GM21786 (cell line): ENCODE measurements around the gene MAGI3.
"Not testable (repeated sequence)": the region's sequence is repeated elsewhere in the genome, so short reads cannot be mapped to it uniquely, and the experiment has no call there.

ENCODE experiments used
- ATAC-seq: cut with Tn5 transposase; IDR thresholded peaks from one replicate; pipeline ENCODE4 v1.9.1; 2021; ENCODE audit not compliant: unreplicated experiment

Gene MAGI3

DNA sequence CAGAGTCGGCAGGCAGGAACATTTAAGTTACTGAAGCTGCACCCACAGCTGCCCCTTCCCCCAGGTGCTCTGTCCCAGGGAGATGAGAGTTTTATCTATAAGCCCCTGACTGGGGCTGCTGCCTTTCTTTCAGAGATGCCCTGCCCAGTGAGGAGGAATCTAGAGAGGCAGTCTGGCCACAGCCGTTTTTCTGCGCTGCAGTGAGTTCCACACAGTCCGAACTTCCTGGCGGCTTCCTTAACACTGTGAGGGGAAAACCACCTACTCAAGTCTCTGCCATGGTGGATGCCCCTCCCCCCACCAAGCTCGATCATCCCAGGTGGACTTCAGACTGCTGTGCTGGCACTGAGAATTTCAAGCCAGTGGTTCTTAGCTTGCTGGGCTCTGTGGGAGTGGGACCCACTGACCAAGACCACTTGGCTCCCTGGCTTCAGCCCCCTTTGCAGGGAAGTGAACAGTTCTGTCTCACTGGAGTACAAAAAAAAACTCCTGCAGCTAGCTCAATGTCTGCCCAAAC is 185.5 kb downstream of the MAGI3 start:
- ATAC-seq = not testable (repeated sequence)

DNA sequence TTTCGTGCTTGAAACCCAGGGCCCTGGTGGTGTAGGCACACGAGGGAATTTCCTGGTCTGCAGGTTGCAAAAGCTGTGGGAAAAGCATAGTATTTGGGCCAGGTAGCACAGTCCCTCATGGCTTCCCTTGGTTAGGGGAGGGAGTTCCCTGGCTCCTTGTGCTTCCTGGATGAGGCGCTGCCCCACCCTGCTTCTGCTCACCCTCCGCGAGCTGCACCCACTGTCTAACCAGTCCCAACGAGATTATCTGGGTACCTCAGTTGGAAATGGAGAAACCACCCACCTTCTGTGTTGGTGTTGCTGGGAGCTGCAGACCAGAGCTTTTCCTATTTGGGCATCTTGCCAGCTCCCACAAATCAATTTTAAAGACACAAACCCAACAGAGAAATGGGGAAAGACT is 186.0 kb downstream of the MAGI3 start:
- no peak for ATAC-seq

- ATAC-seq = no peak
Measured at GRCh38 chr1:113579256-113580018, 189.1 kb downstream of the MAGI3 start.

DNA sequence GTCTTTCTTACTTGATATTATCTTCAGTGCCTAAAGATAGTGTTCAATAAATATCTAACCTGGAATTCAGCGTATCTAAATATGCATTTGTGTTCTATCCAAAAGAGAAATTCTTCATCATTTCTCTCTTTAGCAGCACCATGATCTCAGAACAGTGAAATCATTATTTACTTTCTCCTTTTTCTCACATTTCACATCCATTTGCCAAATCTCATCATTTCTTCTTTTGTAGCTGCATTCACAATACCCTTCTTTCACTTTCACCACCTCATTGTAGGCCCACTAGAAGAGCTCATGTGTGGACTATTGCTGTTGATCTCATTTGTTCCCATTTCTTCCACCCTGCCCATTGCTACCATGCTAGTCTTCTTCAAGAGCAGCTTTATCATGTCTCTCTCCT is 191.0 kb downstream of the MAGI3 start:
- ATAC-seq = no peak

- no peak for ATAC-seq
Measured at GRCh38 chr1:113582084-113582483, 191.8 kb downstream of the MAGI3 start.

DNA sequence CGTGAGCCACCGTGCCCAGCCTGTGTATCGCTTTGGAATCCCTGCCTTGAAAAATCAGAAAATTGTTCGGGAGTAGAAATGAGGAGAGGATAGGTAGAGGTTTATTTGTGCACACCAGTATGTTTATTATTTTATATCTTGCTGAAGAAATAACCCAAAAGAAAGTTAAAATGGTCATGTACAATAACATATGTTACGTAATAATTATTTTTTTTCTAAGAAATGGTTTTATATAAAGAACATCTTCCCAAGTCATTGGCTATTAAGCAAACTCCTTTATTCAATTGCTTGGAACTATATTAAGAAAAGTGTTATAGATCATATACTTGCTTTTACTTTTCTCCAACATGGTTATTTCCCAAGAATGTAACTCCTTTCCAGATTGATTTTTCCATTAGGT is 197.2 kb downstream of the MAGI3 start:
- no peak for ATAC-seq

DNA sequence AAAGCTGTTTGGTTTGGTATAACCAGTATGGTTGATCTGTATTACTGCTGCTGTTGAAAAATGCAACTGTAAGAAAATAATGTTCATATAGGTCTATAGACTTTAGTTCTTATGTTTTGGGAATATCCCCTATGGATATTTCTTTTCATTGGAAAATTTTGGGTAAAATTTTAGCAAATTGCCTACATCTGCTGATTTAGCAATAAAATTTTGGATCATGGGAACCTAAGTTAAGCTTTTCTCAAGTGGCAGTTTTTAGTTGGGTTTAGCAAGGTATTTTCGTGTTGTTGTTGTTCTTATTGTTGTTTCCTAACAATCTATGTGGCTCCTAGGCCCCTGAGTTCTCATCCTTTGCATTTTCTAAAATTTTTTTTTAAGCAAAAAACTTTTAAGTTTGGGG is 201.9 kb downstream of the MAGI3 start:
- no peak for ATAC-seq

- no peak for ATAC-seq
Measured at GRCh38 chr1:113593550-113594297, 203.4 kb downstream of the MAGI3 start.

DNA sequence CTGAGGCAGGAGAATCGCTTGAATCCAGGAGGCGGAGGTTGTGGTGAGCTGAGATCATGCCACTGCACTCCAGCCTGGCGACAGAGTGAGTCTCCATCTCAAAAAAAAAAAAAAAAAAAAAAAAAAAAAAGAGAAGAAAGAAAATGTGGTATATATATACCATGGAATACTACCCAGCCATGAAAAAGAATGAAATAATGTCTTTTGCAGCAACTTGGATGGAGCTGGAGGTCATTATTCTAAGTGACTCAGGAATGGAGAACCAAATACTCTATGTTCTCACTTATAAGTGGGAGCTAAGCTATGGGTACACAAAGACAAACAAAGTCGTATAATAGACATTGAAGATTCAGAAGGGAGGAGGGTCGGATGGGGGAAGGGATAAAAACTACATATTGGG is 214.2 kb downstream of the MAGI3 start:
- ATAC-seq = not testable (repeated sequence)

GRCh38 chr1:113605146-113605545 is 214.8 kb downstream of the MAGI3 start:
- no peak for ATAC-seq

DNA sequence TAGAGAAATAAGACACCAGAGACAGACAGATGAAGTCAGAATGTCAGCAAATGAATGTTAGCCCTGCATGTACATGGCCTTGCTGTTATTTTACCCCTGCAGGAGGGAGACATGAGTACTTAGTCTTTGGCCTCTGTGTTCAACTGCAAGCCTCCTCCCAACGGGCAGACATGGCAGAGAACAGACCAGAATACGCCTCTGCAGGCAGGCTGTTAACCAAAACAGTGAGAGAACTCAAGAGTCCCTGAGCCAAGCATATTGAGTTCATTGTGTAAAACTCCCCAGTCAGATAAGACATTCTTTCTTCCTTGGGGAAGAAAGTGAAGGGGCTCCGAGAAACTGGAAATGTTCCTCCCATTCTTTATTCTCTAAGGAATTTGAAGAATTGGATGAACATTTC is 218.1 kb downstream of the MAGI3 start:
- no peak for ATAC-seq

- no peak for ATAC-seq
Measured at GRCh38 chr1:113610372-113610771, 220.1 kb downstream of the MAGI3 start.

GRCh38 chr1:113615425-113615824 is 225.1 kb downstream of the MAGI3 start:
- no peak for ATAC-seq

DNA sequence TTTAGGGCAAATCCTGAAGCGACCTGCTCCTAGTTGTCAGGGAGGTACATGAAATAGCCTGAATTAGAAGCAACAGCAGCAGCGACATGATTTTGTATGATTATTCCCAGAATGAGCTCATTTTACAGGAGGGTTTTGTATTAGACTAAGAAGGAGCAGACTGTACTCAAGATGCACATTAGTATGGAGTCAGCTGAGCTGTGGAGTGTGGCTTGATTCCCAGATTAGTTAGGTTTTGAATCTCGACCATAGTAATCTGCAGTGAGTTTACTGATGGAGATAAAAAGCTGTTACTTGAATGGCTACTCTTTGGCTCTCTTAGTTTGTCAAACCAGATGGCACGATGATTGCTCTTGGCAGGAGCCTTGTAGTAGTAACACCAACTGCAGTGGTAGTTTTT is 225.8 kb downstream of the MAGI3 start:
- no peak for ATAC-seq

DNA sequence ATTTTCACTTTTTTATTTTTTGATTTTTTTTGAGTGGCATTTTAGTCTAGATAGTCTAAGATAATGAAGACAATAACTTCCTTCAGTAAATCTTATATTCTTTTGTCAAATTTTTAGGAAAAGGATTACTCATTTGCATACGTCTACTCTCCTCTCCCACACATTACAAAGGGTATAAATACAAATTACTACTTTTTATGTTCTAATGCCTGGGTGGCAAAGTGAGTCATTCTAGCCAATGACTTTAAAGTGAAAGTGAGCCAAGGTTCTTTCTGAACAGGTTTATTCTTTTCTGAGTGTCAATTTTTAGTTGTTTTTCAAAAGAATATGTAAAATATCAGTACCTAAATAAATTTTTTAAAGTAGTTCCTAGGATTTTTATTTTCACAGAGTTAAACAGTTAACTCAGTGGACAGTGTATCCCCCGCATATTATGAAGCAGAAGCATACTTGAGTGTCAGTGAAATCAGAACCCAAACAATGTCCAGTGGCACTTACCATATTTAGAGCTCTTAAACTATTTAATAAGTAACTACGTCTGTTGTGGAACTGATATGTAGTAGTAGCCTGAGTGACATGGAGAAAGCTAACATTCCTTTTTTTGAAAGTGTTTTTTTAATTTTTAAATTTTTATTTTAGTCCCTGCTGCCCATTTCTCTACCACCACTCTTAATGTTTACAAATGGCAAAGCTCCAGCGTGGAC is 227.3 kb downstream of the MAGI3 start:
- no peak for ATAC-seq

DNA sequence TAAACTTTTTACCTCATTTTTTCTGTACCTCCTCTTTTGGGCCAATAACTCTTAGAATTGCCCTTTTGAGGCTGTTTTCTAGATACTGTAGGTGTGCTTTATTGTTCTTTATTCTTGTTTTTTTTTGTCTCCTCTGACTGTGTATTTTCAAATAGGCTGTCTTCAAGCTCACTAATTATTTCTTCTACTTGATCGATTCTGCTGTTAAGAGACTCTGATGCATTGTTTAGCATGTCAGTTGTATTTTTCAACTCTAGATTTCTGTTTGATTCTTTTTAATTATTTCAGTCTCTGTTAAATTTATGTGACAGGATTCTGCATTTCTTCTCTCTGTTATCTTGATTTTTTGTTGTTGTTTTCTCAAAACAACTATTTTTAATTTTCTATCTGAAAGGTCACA is 238.7 kb downstream of the MAGI3 start:
- no peak for ATAC-seq

DNA sequence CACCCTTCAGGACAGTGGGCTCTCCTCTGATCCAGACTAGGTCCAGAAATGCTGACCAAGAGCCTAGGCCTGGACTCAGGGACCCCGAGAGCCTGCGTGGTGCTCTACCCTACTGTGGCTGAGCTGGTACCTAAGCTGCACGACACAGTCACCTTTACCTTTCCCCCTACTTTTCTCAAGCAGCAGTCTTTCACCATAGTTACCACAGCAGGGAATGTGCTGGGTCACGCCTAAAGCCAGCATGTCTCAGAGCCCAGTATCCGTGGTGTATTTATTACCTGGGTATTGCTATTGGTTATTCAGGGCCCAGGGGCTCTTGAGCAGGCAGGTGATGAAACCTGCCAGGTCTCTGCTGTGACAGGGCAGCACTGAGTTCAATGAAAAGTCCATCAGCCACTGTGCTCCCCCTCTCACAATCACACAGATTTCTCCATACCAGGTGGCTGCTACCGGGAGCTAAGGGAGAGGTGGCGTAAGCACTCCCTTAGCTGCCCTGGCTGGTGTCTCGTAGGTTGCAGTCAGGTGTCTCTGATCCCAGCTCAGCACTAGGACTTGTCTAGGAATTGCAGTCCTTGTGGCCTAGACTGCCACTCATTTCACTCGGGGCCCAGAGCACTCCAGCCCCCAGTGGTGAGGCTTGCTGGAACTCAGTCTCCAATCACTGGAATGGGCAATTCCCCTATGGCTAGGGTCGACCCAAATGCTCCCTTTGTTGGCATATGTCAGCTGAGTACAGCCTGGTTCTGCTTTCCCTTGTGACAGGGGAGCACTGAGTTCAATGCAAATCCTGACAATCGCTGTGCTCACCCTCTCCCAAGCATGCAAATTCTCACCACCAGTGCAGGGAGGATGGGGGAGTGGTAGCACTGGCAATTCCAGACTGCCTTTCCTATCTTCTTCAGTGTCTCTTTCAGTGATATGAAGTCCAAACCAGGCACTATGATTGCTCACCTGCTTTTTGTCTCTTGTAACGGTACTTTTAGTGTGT is 240.3 kb downstream of the MAGI3 start:
- ATAC-seq = no peak

GRCh38 chr1:113641396-113641795 is 251.1 kb downstream of the MAGI3 start:
- ATAC-seq = no peak

DNA sequence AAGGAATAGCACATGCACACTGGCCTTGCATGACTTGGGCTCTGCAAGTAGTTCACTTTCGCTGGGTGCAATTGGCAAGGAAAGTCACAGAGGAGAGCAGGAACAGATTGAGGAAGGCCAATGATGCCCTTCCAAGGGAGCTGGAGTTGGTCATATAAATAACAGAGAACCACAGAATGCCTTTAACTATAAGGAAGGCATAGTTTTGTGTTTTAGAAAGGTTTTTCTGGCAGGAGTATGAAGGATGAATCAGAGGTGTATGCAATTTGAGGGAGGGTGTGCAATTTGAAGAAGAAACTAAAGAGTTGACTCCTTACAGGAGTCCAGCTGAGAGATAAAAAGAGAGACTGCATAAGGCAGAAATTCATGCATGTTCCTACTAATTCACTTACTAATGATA is 256.8 kb downstream of the MAGI3 start:
- ATAC-seq = no peak

DNA sequence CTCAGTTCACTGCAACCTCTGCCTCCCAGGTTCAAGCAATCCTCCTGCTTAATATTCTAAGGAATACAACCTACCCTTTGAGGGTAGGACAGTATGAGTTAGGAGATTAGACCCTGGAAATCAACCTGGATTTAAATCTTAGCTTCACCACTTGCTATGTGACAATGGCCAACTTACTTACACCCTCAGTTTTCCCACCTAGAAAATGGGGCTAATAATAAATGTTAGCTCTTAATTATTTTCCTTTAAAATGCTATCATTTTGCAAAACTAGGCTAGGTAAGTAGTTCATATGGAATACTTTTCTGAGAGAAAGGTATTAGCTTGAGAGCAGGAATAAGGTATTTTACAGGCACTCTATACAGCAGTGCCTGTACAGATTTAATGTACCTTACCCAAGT is 258.2 kb downstream of the MAGI3 start:
- no peak for ATAC-seq

- no peak for ATAC-seq
Measured at GRCh38 chr1:113652771-113653170, 262.5 kb downstream of the MAGI3 start.
